ENCODE measurements around the gene CITED4. TPM values are rescaled to one million over a fixed set of nuclear protein-coding genes. Genes with fewer than 3 reads are reported as not detected.

The CITED4 gene
- polyA plus RNA-seq, 3 donors = 2.4 to 18.8 (median 17.1) TPM

GRCh38 chr1:40818264-40818961, 43.8 kb downstream of the CITED4 start:
- WGBS (ENCODE audit: insufficient coverage) = under 1% methylated on average over 57 of the region's 59 CpGs
- H3K27ac ChIP-seq (ENCODE audit: low read depth in 1 of 2, low read length in 2 of 2) = no peak overlapping the region
- peaks cover 15% of the 10 kb centered on the region for H3K4me1 Mint-ChIP-seq

DNA sequence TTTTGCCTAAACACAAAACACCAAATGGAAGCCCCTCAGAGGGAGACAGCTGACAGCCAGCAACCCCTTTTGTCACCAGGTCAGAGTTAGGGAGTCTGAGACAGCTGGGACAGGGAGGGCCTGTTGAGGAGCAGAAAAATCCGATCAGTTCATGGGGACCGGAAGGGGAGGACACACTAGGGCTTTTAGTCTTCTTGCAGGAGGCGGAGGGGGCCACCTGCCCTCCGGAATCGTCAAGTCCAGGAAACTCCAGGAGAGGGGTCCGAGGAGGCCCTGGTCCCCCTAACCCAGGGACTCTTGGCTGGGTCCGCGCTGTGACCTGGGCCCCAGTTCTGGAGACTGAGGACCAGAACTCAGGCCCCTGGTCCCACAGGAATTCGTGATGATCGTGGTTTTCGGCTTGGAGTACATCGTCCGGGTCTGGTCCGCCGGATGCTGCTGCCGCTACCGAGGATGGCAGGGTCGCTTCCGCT, 44.3 kb downstream of the CITED4 start:
- Mint-ChIP-seq H3K36me3 (peaks cover 0 to 3% of the 10 kb centered on the region in 2 donors), H3K27ac (peak overlapping the region in 1 of 7 donors; percentile 66), H3K27me3 (ENCODE audit: low read depth in 3 of 3) (peaks cover 33 to 45% (median 35%) of the 10 kb centered on the region in 3 donors), H3K9me3 (peaks cover 0 to 3% (median 0%) of the 10 kb centered on the region in 7 donors), H3K4me1 (peaks cover 15% of the 10 kb centered on the region), H3K4me3 (peak overlapping the region; percentile 74 to 89)
- no peaks in the 10 kb centered on the region for H3K36me3 ChIP-seq (replicated peaks in 1 of 2; ENCODE audit: control insufficient read depth in 1 of 2, insufficient read depth in 2 of 2, low read length in 2 of 2)
- intact Hi-C loops (cut with micrococcal nuclease) = no loop called here
- peaks cover 11 to 12% of the 10 kb centered on the region in 2 donors for H3K4me1 ChIP-seq (ENCODE audit: control insufficient read depth in 1 of 2, insufficient read depth in 2 of 2, low read length in 2 of 2)
- H3K9me3 ChIP-seq (replicated peaks in 1 of 2; ENCODE audit: control insufficient read depth in 1 of 2, insufficient read depth in 1 of 2, low read length in 2 of 2) = no peaks in the 10 kb centered on the region
- H4K20me1 ChIP-seq (ENCODE audit: insufficient read depth, low read length) = no peaks in the 10 kb centered on the region
- peak overlapping the region; percentile 70 for H2AFZ ChIP-seq (ENCODE audit: insufficient read depth, low read depth, low read length, poor library complexity, severe bottlenecking)
- H3K4me2 ChIP-seq (replicated peaks; ENCODE audit: extremely low read depth, low read length, poor library complexity, severe bottlenecking) = peak overlapping the region; percentile 78
- no peak for DNase-seq
- H3K27me3 ChIP-seq (ENCODE audit: control insufficient read depth in 2 of 2, insufficient read depth in 2 of 2, low read length in 2 of 2) = peaks cover 0 to 34% of the 10 kb centered on the region in 2 donors
- H3K9ac ChIP-seq (ENCODE audit: insufficient read depth, low read length, poor library complexity, severe bottlenecking) = no peak overlapping the region
- H3K27ac ChIP-seq (ENCODE audit: low read depth in 1 of 2, low read length in 2 of 2) = no peak overlapping the region
- peak overlapping the region in 2 of 3 experiments; percentile 42 to 73 for H3K4me3 ChIP-seq (replicated peaks in 1 of 3; ENCODE audit: low read depth in 2 of 3, low read length in 3 of 3)
- TF ChIP-seq CTCF (IDR thresholded peaks at IDR 0.05) = no peak
- WGBS (ENCODE audit: insufficient coverage) = 26% methylated on average over 19 of the region's 19 CpGs
- H3K79me2 ChIP-seq (ENCODE audit: insufficient read depth, low read length) = no peaks in the 10 kb centered on the region

More at GRCh38 chr1:40818264-40818961, 43.8 kb downstream of the CITED4 start:
- Histone ChIP-seq H3K79me2 (ENCODE audit: insufficient read depth, low read length) (no peaks in the 10 kb centered on the region), H3K9ac (ENCODE audit: insufficient read depth, low read length, poor library complexity, severe bottlenecking) (peak overlapping the region; percentile 43), H2AFZ (ENCODE audit: insufficient read depth, low read depth, low read length, poor library complexity, severe bottlenecking) (peak overlapping the region; percentile 70), H4K20me1 (ENCODE audit: insufficient read depth, low read length) (no peaks in the 10 kb centered on the region), H3K9me3 (replicated peaks in 1 of 2; ENCODE audit: control insufficient read depth in 1 of 2, insufficient read depth in 1 of 2, low read length in 2 of 2) (no peaks in the 10 kb centered on the region), H3K4me2 (replicated peaks; ENCODE audit: extremely low read depth, low read length, poor library complexity, severe bottlenecking) (peak overlapping the region; percentile 78), H3K4me3 (replicated peaks in 1 of 3; ENCODE audit: low read depth in 2 of 3, low read length in 3 of 3) (peak overlapping the region; percentile 32 to 73 (median 42)), H3K4me1 (ENCODE audit: control insufficient read depth in 1 of 2, insufficient read depth in 2 of 2, low read length in 2 of 2) (peaks cover 11 to 12% of the 10 kb centered on the region in 2 donors), H3K36me3 (replicated peaks in 1 of 2; ENCODE audit: control insufficient read depth in 1 of 2, insufficient read depth in 2 of 2, low read length in 2 of 2) (no peaks in the 10 kb centered on the region), H3K27me3 (ENCODE audit: control insufficient read depth in 2 of 2, insufficient read depth in 2 of 2, low read length in 2 of 2) (peaks cover 0 to 34% of the 10 kb centered on the region in 2 donors)
- H3K36me3 Mint-ChIP-seq = peaks cover 0 to 3% of the 10 kb centered on the region in 2 donors
- H3K4me3 Mint-ChIP-seq = peak overlapping the region; percentile 74 to 89
- DNase-seq = peak; percentile 41 to 65 (median 63)
- peaks cover 0 to 3% (median 0%) of the 10 kb centered on the region in 7 donors for H3K9me3 Mint-ChIP-seq
- peaks cover 30 to 43% (median 33%) of the 10 kb centered on the region in 3 donors for H3K27me3 Mint-ChIP-seq (ENCODE audit: low read depth in 3 of 3)
- H3K27ac Mint-ChIP-seq = peak overlapping the region in 4 of 7 donors; percentile 8 to 74 (median 50)
- intact Hi-C loops (cut with micrococcal nuclease) = no loop called here
- TF ChIP-seq CTCF (IDR thresholded peaks at IDR 0.05) = no peak

All from CD14-positive monocyte (primary cell).